ENCODE results near the gene TICAM2. TPM values are rescaled to one million over a fixed set of nuclear protein-coding genes. Genes with fewer than 3 reads are reported as not detected.

Gene TICAM2
- total RNA-seq, 1 donor from 2014 or later, result 6.9 TPM

GRCh38 chr5:115532517-115532916 is 69.8 kb downstream of the TICAM2 start:
- no peak for DNase-seq (ENCODE audit: low read depth)

- DNase-seq (ENCODE audit: low read depth), result no peak
Observed at GRCh38 chr5:115531787-115532367, 70.4 kb downstream of the TICAM2 start.

- no peak for DNase-seq (ENCODE audit: low read depth)
Observed at GRCh38 chr5:115531380-115531779, 70.9 kb downstream of the TICAM2 start.

GRCh38 chr5:115530426-115530825 is 71.9 kb downstream of the TICAM2 start:
- DNase-seq (ENCODE audit: low read depth), result no peak

Other genes with a start within 250 kb of the TICAM2 start
- 25.9 and 40.3 TPM in 2 replicates for gene FEM1C, start 57.7 kb downstream of the TICAM2 start, total RNA-seq
- gene TMED7, start 23.6 kb upstream of the TICAM2 start, total RNA-seq, result 157 and 214 TPM in 2 replicates
- gene CDO1, start 214.2 kb upstream of the TICAM2 start, total RNA-seq, result 0.17 and 0.55 TPM in 2 replicates
- 41.9 and 42.2 TPM in 2 replicates for gene ATG12, start 239.1 kb upstream of the TICAM2 start, total RNA-seq
- gene AP3S1, start 239.5 kb upstream of the TICAM2 start, total RNA-seq, result 67.5 and 77.8 TPM in 2 replicates